Caco-2 (cell line): Measurements from ENCODE around the gene PPP2R2B. TPM values are rescaled to one million over a fixed set of nuclear protein-coding genes. Genes with fewer than 3 reads are reported as not detected.

ENCODE experiments used
- BruUV-seq: library from RNA; stranded (reverse); fragments of 400-500 nt; replicated peaks from 2 replicates; lab custom pipeline; 2021; lab: Mats Ljungman, UMichigan
- CTCF ChIA-PET: fragments of 300-600 bp; sonication (Branson Sonifier 250); formaldehyde crosslinking; loops from one replicate; lab custom pipeline; 2022; ENCODE audit warnings: antibody characterized with exemption; lab: Charles Lee
- POLR2A ChIA-PET: fragments of 300-600 bp; sonication (Branson Sonifier 250); formaldehyde crosslinking; loops from one replicate; lab custom pipeline; 2022; ENCODE audit warnings: antibody characterized with exemption; lab: Charles Lee
- DNase-seq, 2 experiments: peaks; one replicate each; pipeline versions ENCODE4 v3.0.0 to v3.0.0-alpha.2; 2020 to 2022
- H3K27me3 ChIP-seq: replicated peaks from 2 replicates; pipeline ENCODE4 v1.6.0; 2011; ENCODE audit warnings: low read length; ENCODE audit not compliant: control insufficient read depth, insufficient read depth
- H3K36me3 ChIP-seq: 2 replicates; pipeline ENCODE4 v1.5.1; 2011; ENCODE audit warnings: low read length; ENCODE audit not compliant: control insufficient read depth, insufficient read depth
- H3K4me1 ChIP-seq: fragments of 250-450 bp; sonication (Bioruptor Pico); 2 replicates; pipeline ENCODE4 v1.5.1; 2020; ENCODE audit warnings: mild to moderate bottlenecking
- H3K4me3 ChIP-seq: 2 replicates; pipeline ENCODE4 v1.5.1; 2011; ENCODE audit warnings: low read depth, mild to moderate bottlenecking, control low read depth, low read length
- H3K9me3 ChIP-seq: fragments of 250-450 bp; sonication (Bioruptor Pico); 2 replicates; pipeline ENCODE4 v1.5.1; 2020; ENCODE audit warnings: mild to moderate bottlenecking, moderate library complexity
- H3K27ac Mint-ChIP-seq: one replicate; pipeline ENCODE4 v1.8.0; 2022; ENCODE audit warnings: mixed read lengths; ENCODE audit not compliant: unreplicated experiment
- H3K27me3 Mint-ChIP-seq: one replicate; pipeline ENCODE4 v1.8.0; 2022; ENCODE audit warnings: mixed read lengths; ENCODE audit not compliant: insufficient read depth, unreplicated experiment
- H3K36me3 Mint-ChIP-seq: one replicate; pipeline ENCODE4 v1.8.0; 2022; ENCODE audit warnings: mild to moderate bottlenecking, mixed read lengths; ENCODE audit not compliant: insufficient read depth, unreplicated experiment
- H3K4me1 Mint-ChIP-seq: one replicate; pipeline ENCODE4 v1.8.0; 2022; ENCODE audit warnings: low read depth, mixed read lengths; ENCODE audit not compliant: unreplicated experiment
- H3K4me3 Mint-ChIP-seq: one replicate; pipeline ENCODE4 v1.8.0; 2022; ENCODE audit warnings: mild to moderate bottlenecking, moderate library complexity, mixed read lengths; ENCODE audit not compliant: unreplicated experiment
- H3K9me3 Mint-ChIP-seq: one replicate; pipeline ENCODE4 v1.8.0; 2022; ENCODE audit warnings: mixed read lengths; ENCODE audit not compliant: unreplicated experiment
- intact Hi-C: fragments of 100-400 bp; cut with micrococcal nuclease; formaldehyde crosslinking; loops from one replicate; pipeline ENCODE4 v1.10.0; 2022; ENCODE audit not compliant: unreplicated experiment
- total RNA-seq: library from RNA; stranded (reverse); gene quantifications from 2 replicates; pipeline ENCODE4 v1.2.3, GENCODE V29; 2022
- TF ChIP-seq, protein P1 (sequence below), 2 experiments: fragments of 200-600 bp in 1 of 2; IDR thresholded peaks; 1 replicate in 1 of 2; 2 replicates in 1 of 2; pipeline versions ENCODE4 v1.5.1 to v1.8.0; 2011 to 2022; ENCODE audit warnings: antibody characterized with exemption in 1 of 2, control low read depth in 1 of 2, inconsistent platforms in 1 of 2, low read depth in 1 of 2, low read length in 1 of 2, mild to moderate bottlenecking in 1 of 2, moderate library complexity in 1 of 2; ENCODE audit not compliant: insufficient read depth in 1 of 2, severe bottlenecking in 1 of 2, unreplicated experiment in 1 of 2

The PPP2R2B gene
- total RNA-seq, 1 experiment from 2014 or later, result 9.8 TPM

DNA sequence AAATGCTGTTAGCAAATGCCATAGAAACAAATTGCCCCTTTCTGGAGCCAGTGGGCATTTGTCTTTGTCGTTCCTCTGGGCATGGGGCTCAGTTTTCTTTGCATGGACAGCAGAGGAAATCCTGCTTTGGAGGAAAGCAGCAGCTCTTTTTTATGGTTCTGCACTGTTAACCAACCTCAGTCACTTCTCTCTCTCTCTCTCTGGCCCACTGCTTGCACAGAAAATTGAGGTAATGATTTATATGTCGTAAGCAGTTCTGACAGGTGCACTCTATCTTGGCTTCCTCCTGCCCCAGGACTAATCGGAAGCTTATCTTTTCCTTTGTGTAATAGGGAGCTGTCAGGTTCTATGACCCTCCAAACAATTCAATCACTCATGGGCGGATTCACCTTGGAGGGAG lies 202.9 kb downstream of the PPP2R2B start:
- ChIA-PET POLR2A (no interaction called here), CTCF (interaction anchor here (0.5 kb wide), 1 partner anchor 13 kb away, joined by 3 read pairs; no protein-coding TSS in a partner anchor)
- Histone ChIP-seq H3K27me3 (no peaks in the 10 kb centered on the region), H3K9me3 (no peaks in the 10 kb centered on the region), H3K4me1 (no peaks in the 10 kb centered on the region), H3K36me3 (no peaks in the 10 kb centered on the region), H3K4me3 (no peak overlapping the region)
- no peak overlapping the region for H3K27ac Mint-ChIP-seq
- TF ChIP-seq, protein P1, sequence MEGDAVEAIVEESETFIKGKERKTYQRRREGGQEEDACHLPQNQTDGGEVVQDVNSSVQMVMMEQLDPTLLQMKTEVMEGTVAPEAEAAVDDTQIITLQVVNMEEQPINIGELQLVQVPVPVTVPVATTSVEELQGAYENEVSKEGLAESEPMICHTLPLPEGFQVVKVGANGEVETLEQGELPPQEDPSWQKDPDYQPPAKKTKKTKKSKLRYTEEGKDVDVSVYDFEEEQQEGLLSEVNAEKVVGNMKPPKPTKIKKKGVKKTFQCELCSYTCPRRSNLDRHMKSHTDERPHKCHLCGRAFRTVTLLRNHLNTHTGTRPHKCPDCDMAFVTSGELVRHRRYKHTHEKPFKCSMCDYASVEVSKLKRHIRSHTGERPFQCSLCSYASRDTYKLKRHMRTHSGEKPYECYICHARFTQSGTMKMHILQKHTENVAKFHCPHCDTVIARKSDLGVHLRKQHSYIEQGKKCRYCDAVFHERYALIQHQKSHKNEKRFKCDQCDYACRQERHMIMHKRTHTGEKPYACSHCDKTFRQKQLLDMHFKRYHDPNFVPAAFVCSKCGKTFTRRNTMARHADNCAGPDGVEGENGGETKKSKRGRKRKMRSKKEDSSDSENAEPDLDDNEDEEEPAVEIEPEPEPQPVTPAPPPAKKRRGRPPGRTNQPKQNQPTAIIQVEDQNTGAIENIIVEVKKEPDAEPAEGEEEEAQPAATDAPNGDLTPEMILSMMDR (IDR thresholded peaks at IDR 0.05; ENCODE audit: insufficient read depth in 1 of 2, low read depth in 1 of 2, low read length in 1 of 2, severe bottlenecking in 1 of 2, unreplicated experiment in 1 of 2), result no peak
- intact Hi-C loops, result no loop called here
- DNase-seq, result no peak
- no peak overlapping the region for H3K4me3 Mint-ChIP-seq
- no peaks in the 10 kb centered on the region for H3K9me3 Mint-ChIP-seq
- no peaks in the 10 kb centered on the region for H3K27me3 Mint-ChIP-seq
- no peaks in the 10 kb centered on the region for H3K36me3 Mint-ChIP-seq
- no TSS peak for BruUV-seq
- no peaks in the 10 kb centered on the region for H3K4me1 Mint-ChIP-seq

DNA sequence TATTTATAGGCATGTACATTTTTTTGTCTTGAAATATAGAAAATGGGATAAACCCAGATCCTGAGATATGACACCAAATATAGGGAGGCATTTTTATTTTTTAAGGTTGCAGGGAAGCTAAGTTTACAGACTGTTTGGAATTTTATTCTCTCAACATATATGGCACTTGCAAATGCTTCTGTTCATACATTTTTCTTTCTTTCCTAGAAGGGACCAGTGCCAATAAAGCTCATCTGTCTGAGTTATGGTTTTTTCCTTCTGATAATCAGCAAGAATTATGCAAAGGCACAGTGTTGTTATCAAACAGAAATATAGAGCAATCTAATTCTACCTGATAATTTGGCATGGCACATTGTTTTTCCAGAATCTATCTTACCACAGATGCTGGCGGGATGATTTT lies 205.7 kb downstream of the PPP2R2B start:
- TF ChIP-seq, protein P1 (IDR thresholded peaks at IDR 0.05; ENCODE audit: insufficient read depth in 1 of 2, low read depth in 1 of 2, low read length in 1 of 2, severe bottlenecking in 1 of 2, unreplicated experiment in 1 of 2), result no peak
- H3K9me3 Mint-ChIP-seq, result no peaks in the 10 kb centered on the region
- no peak overlapping the region for H3K27ac Mint-ChIP-seq
- intact Hi-C loops, result no loop called here
- DNase-seq, result no peak
- BruUV-seq, result no TSS peak
- Histone ChIP-seq H3K36me3 (no peaks in the 10 kb centered on the region), H3K27me3 (no peaks in the 10 kb centered on the region), H3K9me3 (no peaks in the 10 kb centered on the region), H3K4me1 (no peaks in the 10 kb centered on the region), H3K4me3 (no peak overlapping the region)
- CTCF ChIA-PET, result interaction anchor here (1.5 kb wide), 1 partner anchor 139 kb away, joined by 3 read pairs; no protein-coding TSS in a partner anchor
- POLR2A ChIA-PET, result no interaction called here
- no peaks in the 10 kb centered on the region for H3K4me1 Mint-ChIP-seq
- no peaks in the 10 kb centered on the region for H3K36me3 Mint-ChIP-seq
- H3K4me3 Mint-ChIP-seq, result no peak overlapping the region
- H3K27me3 Mint-ChIP-seq, result no peaks in the 10 kb centered on the region

DNA sequence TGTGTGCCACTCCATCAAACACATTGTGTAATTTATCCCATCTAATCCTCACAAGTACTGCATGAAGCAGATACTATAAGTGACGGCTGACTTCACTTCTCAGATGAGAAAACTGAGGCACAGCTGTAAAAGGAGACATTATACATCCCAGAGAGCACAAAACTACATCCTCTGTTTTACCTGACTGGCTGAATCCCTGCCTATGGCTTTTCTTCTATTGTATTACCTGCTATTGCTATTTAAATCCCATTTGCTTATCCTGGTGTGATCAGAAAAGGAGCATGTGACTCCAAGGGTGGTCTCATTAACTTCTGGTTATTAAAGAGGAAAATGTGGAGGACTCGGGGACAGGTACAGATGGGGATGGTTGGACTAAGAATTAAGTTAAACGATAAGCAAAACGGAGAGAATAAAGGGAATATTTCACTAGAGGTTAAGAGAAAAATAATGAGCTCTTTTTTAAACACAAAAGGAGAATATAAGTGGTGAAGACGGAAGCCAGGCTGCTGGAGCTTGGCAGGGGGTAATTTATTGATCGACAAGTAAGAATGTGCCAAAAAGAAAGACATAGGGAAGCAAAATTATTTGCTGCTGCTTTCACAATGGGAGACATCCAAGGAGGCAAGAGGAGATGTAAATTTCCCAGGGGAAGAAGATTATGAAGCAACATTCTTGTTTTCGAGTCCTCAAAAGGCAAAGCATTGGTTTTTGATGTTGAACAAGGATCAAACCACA lies 206.8 kb downstream of the PPP2R2B start:
- CTCF ChIA-PET, result interaction anchor here (1.5 kb wide), 1 partner anchor 138 kb away, joined by 3 read pairs; no protein-coding TSS in a partner anchor
- no peaks in the 10 kb centered on the region for H3K27me3 ChIP-seq
- H3K36me3 ChIP-seq, result no peaks in the 10 kb centered on the region
- intact Hi-C loops, result no loop called here
- Mint-ChIP-seq H3K4me3 (no peak overlapping the region), H3K27me3 (no peaks in the 10 kb centered on the region), H3K4me1 (no peaks in the 10 kb centered on the region), H3K27ac (no peak overlapping the region), H3K36me3 (no peaks in the 10 kb centered on the region), H3K9me3 (no peaks in the 10 kb centered on the region)
- H3K9me3 ChIP-seq, result no peaks in the 10 kb centered on the region
- no peak for DNase-seq
- POLR2A ChIA-PET, result no interaction called here
- no peaks in the 10 kb centered on the region for H3K4me1 ChIP-seq
- TF ChIP-seq, protein P1 (IDR thresholded peaks at IDR 0.05; ENCODE audit: insufficient read depth in 1 of 2, low read depth in 1 of 2, low read length in 1 of 2, severe bottlenecking in 1 of 2, unreplicated experiment in 1 of 2), result no peak
- no peak overlapping the region for H3K4me3 ChIP-seq
- BruUV-seq, result no TSS peak
